ENCODE data around the gene IFT57. TPM values are rescaled to one million over a fixed set of nuclear protein-coding genes. Genes with fewer than 3 reads are reported as not detected.

The IFT57 gene
- total and polyA plus RNA-seq, 2 of the 8 experiments (the other 6 are each of a cell fraction or from before 2014, with no cell fraction given): 15.1 to 27.8 TPM

GRCh38 chr3:108118038-108118768 lies 104.0 kb downstream of the IFT57 start:
- Histone ChIP-seq H2BK5ac (ENCODE audit: low read depth, low read length) (no peak overlapping the region), H3K79me1 (ENCODE audit: low read depth, low read length) (no peaks in the 10 kb centered on the region), H2BK12ac (ENCODE audit: low read depth, low read length) (no peak overlapping the region), H3K23ac (ENCODE audit: insufficient read length) (no peak overlapping the region), H2AK5ac (ENCODE audit: low read depth, low read length) (no peak overlapping the region), H3K9me3 (ENCODE audit: insufficient read depth in 2 of 2, low read depth in 1 of 2, low read length in 1 of 2) (no peaks in the 10 kb centered on the region), H3K9ac (replicated peaks in 1 of 4; ENCODE audit: extremely low read depth in 1 of 4, low read depth in 3 of 4, low read length in 3 of 4) (no peak overlapping the region), H2BK120ac (replicated peaks; ENCODE audit: low read depth, low read length) (no peak overlapping the region), H3K4ac (replicated peaks; ENCODE audit: insufficient read length, low read depth, low read length) (no peak overlapping the region), H3K79me2 (ENCODE audit: control insufficient read depth in 1 of 2, insufficient read depth in 2 of 2, low read length in 2 of 2) (no peaks in the 10 kb centered on the region), H2BK20ac (ENCODE audit: low read length) (no peak overlapping the region), H2AFZ (ENCODE audit: low read length) (no peak overlapping the region), H4K8ac (ENCODE audit: extremely low read depth, insufficient read depth, low read length) (no peak overlapping the region), H3K18ac (ENCODE audit: extremely low read depth, low read length) (no peak overlapping the region), H2BK15ac (ENCODE audit: low read length) (no peak overlapping the region), H4K5ac (ENCODE audit: insufficient read length, low read depth, low read length) (no peak overlapping the region), H4K91ac (replicated peaks; ENCODE audit: insufficient read length, low read length) (no peak overlapping the region), H3K27me3 (replicated peaks in 1 of 4; ENCODE audit: control insufficient read depth in 3 of 4, extremely low read depth in 1 of 4, insufficient read depth in 3 of 4, low read length in 3 of 4) (no peaks in the 10 kb centered on the region), H3K4me2 (ENCODE audit: insufficient read depth in 1 of 2, low read depth in 2 of 2, low read length in 2 of 2) (no peak overlapping the region), H3K27ac (ENCODE audit: low read depth, low read length) (no peak overlapping the region), H3K23me2 (ENCODE audit: low read depth, low read length) (no peaks in the 10 kb centered on the region), H4K20me1 (replicated peaks in 1 of 2; ENCODE audit: control insufficient read depth in 1 of 2, insufficient read depth in 2 of 2, low read length in 2 of 2) (no peaks in the 10 kb centered on the region), H3K36me3 (ENCODE audit: control insufficient read depth in 2 of 4, insufficient read depth in 4 of 4, low read length in 3 of 4) (no peaks in the 10 kb centered on the region), H3K4me1 (replicated peaks in 1 of 4; ENCODE audit: control insufficient read depth in 3 of 4, insufficient read depth in 4 of 4, low read length in 3 of 4) (peaks cover 0 to 5% (median 0%) of the 10 kb centered on the region in 4 experiments; a peak in 1 of 7 replicates), H3K4me3 (ENCODE audit: extremely low read depth in 1 of 4, insufficient read depth in 2 of 4, low read depth in 3 of 4, low read length in 4 of 4) (no peak overlapping the region), H3K14ac (ENCODE audit: insufficient read length) (no peak overlapping the region), H3K56ac (replicated peaks; ENCODE audit: insufficient read length, low read depth, low read length) (no peak overlapping the region)
- POLR2A ChIA-PET (ENCODE audit: partially characterized antibody): interaction anchor here (0.6 kb wide), 1 partner anchor 369 kb away, joined by 3 read pairs; no protein-coding TSS in a partner anchor
- no peak for DNase-seq (ENCODE audit: low read depth in 1 of 2, low spot score in 2 of 2)
- CTCF ChIA-PET (ENCODE audit: partially characterized antibody): interaction anchor here (0.9 to 1.3 kb wide), 3 partner anchors 10 to 356 kb away, joined by 4 to 5 read pairs (median 4); no protein-coding TSS in a partner anchor
- WGBS, 2 experiments (ENCODE audit: extremely low coverage in 1 of 2, insufficient coverage in 1 of 2, insufficient read length in 1 of 2, insufficient replicate concordance in 2 of 2, low coverage in 1 of 2, low lambda C conversion rate in 2 of 2, missing lambda C conversion rate in 1 of 2): 95% methylated on average over 6 of the region's 6 CpGs; no CpG with 5 or more reads in 1 of the 2 experiments
- no peak for FAIRE-seq
- TF ChIP-seq EGR1 (IDR thresholded peaks at IDR 0.05; ENCODE audit: borderline replicate concordance, low read depth, low read length) (no peak), RXRA (IDR thresholded peaks at IDR 0.05; ENCODE audit: insufficient read depth, low read depth, low read length) (no peak), SP4 (IDR thresholded peaks at IDR 0.05; ENCODE audit: low read length) (no peak), POLR2A (IDR thresholded peaks at IDR 0.05; ENCODE audit: control extremely low read depth in 1 of 2, low read depth in 2 of 2, low read length in 2 of 2) (no peak), GTF2F1 (IDR thresholded peaks at IDR 0.05; ENCODE audit: borderline replicate concordance, low read depth, low read length) (no peak), CHD1 (IDR thresholded peaks at IDR 0.05; ENCODE audit: low read depth, low read length) (no peak), KDM4A (IDR thresholded peaks at IDR 0.05; ENCODE audit: low read depth, low read length, severe bottlenecking) (no peak), CEBPB (IDR thresholded peaks at IDR 0.05; ENCODE audit: low read depth, low read length) (no peak), KDM5A (IDR thresholded peaks at IDR 0.05; ENCODE audit: low read length) (no peak), SP2 (IDR thresholded peaks at IDR 0.05; ENCODE audit: low read length) (no peak)
